T-helper 1 cell treated with Interleukin-12 subunit alpha and Interleukin-12 subunit beta and Interleukin-4 antibody, amounts not matched to agents 30 ng/mL and 1 ng/mL, for 36 hours (primary cell): Measurements from ENCODE around the gene TCF7L2. TPM values are rescaled to one million over a fixed set of nuclear protein-coding genes. Genes with fewer than 3 reads are reported as not detected.

Source experiments
- intact Hi-C: fragments of 100-400 bp; cut with micrococcal nuclease; formaldehyde crosslinking; loops from one replicate; pipeline ENCODE4 v1.15.1; 2024
- total RNA-seq: library from RNA; stranded (reverse); gene quantifications from 2 replicates; pipeline ENCODE4 v1.2.3, GENCODE V29; 2022

Gene TCF7L2
- total RNA-seq, 1 donor from 2014 or later, result 0.59 TPM

- intact Hi-C loops, result no loop called here
Measured at GRCh38 chr10:112991888-112992491, 41.9 kb downstream of the TCF7L2 start.

DNA sequence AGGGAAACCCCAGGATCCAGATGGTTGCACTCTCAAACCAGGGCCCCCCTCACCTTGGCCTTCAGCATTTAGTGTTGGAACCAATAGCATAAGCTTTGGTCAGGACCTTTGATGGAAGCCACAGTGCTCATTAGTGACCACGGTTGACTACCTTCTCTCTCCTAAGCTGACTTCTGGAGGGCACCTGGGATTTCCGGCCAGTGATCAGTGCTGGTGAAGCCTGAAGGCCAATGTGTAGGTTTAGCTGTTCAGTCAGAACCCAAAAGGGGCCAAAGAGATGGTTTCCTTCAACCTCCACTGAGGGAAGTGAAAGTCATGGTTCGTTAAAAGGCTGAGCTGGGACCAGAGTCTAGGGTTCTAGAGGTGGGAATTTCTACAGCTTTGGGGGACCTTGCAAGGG lies 46.4 kb downstream of the TCF7L2 start:
- intact Hi-C loops, result no loop called here

DNA sequence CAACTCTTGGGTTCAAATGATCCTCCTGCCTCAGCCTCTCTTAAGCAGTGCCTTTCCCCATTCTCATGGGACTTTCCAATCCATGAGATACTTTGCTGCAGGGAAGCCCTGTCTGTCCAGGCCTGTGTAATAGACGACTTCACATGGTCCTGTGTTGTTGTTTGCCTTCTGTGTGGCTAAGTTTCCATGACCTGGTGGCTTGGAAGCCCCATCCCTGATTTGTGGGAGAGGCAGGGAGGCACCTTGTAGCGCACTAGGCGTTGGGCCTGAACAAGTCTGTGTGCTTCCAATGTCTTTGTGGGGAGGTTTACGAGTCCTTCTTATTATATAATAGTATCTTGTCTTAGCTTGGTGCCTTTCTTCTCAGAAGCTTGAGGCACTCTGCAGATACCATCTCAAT lies 49.1 kb downstream of the TCF7L2 start:
- intact Hi-C loops, result no loop called here

DNA sequence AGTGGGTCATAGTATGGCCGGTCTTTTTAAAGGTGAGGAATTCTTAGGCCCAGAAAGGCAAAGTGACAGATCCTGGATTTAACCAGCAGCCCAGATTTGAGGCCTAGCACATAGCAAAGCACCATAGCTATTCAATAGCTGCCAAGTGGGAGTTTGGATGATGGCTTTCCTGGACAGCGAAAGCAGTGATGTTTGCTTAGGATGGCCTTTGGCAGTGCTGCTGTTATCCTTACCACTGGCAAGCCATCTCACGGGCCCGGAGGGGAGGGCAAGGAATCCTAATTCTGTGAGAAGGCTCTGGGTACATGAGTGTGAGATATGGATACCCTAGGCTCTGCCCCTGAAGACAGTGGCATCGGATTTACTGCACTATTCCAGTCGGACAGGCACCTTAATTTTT lies 50.4 kb downstream of the TCF7L2 start:
- intact Hi-C loops, result no loop called here

DNA sequence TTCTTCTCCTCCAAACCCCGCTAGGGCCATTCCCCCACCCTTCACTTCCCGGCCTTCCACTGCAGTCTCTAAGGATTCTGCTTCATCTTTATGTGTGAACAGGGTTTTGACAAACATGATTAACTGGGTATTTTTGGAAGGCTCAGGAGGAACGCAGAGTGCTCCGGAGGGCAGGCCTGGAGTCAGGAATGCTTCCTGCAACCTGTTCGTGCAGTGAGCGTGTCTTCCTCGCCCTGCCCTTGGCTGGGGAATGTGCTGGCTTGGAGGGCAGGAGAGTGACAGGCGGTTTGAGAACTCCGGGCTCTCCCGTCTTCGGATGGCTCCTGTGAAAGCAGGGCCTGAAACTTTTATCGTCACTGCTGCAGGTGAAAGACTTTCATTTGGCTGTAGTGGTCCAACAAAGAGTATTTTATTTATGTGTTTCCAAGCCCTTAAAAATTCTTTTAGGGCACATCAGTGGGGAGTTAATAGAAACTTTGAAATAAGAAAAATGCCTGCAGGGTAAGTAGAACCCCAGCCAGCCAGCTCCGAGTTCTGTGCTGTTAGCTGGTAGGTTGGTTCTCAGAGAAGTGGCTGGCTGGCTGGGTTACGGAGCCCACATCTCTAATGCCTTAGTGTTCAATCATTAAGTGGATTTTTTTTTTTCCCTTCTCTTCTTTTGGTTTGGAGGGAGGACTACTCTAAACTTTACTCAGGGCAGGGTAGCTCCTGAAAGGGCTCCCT lies 51.0 kb downstream of the TCF7L2 start:
- intact Hi-C loops, result no loop called here

GRCh38 chr10:113001599-113002448 lies 51.8 kb downstream of the TCF7L2 start:
- intact Hi-C loops, result no loop called here

GRCh38 chr10:113002449-113002777 lies 52.4 kb downstream of the TCF7L2 start:
- intact Hi-C loops, result no loop called here

GRCh38 chr10:113003052-113003451 lies 53.0 kb downstream of the TCF7L2 start:
- intact Hi-C loops, result no loop called here

- intact Hi-C loops, result no loop called here
Measured at GRCh38 chr10:113004069-113004618, 54.1 kb downstream of the TCF7L2 start.

- intact Hi-C loops, result loop anchor here (5.0 kb wide), 1 partner anchor 53 kb away; the partner anchor contains the start of gene TCF7L2
Measured at GRCh38 chr10:113005380-113005779, 55.3 kb downstream of the TCF7L2 start.

DNA sequence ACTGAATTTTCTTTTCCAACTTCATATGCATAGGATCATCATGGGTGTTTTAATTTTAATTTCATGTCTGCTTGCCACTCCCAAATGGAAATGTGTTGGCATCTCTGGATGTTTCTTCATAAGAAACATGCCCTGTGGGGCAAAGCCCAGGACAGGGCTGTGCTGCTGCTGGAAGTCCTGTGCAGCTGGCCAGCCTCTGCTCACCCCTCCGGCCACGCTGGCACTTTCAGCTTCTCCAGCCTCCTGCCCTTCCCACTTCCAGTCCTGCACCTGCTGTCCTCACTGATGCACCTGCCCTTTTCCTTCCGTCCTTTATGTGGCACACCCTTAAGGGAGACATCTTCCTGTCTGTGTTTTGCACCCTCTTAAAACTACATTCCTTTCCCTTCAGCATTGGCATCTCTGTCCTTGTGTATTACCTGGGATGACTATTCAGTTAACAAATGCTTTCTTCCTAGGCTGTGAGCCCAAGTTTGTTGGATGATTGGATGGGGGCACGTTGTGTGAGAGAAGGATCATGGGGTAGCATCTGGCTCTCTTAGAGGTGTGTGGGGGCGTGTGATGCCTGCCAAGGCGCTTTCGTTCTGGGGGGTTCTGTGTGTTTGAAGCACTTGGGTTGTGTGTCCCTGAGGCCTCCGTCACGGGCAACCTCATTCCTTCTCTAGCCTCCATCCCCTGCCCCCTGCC lies 56.8 kb downstream of the TCF7L2 start:
- intact Hi-C loops, result loop anchor here (5.0 kb wide), 1 partner anchor 54 kb away; the partner anchor contains the start of gene TCF7L2

- intact Hi-C loops, result loop anchor here (5.0 kb wide), 1 partner anchor 55 kb away; the partner anchor contains the start of gene TCF7L2
Measured at GRCh38 chr10:113007343-113007771, 57.3 kb downstream of the TCF7L2 start.

- intact Hi-C loops, result loop anchor here (5.0 kb wide), 1 partner anchor 56 kb away; the partner anchor contains the start of gene TCF7L2
Measured at GRCh38 chr10:113007821-113008220, 57.8 kb downstream of the TCF7L2 start.

DNA sequence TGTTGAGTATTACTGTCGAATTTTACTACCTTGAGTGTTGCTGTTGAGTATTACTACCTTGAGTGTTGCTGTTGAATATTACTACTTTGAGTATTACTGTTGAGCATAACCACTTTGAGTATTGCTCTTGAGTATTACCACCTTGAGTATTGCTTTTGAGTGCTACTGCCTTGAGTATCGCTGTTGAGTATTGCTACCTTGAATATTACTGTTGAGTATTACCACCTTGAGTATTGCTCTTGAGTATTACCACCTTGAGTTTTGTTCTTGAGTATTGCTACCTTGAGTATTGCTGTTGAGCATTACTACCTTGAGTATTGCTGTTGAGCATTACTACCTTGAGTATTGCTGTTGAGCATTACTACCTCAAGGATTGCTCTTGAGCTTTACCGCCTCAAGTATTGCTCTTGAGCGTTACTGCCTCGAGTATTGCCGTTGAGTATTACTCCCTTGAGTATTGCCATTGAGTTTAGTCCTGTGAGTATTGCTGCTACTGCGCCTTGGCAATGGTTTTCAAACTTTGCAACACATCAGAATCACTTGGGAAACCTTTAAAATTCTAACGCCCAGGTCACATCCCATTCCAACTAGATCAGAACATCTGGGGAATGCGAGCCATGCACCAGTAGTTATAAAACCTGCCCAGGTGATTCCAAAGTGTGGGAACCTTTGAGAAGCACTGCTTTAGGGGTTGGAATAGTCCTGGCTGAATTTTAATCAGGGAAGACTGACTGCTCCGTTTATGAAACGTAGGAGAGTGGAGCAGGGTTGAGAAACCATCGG lies 61.7 kb downstream of the TCF7L2 start:
- intact Hi-C loops, result no loop called here

GRCh38 chr10:113015201-113015600 lies 65.2 kb downstream of the TCF7L2 start:
- intact Hi-C loops, result no loop called here

- intact Hi-C loops, result no loop called here
Measured at GRCh38 chr10:113017376-113017775, 67.3 kb downstream of the TCF7L2 start.

GRCh38 chr10:113018034-113018433 lies 68.0 kb downstream of the TCF7L2 start:
- intact Hi-C loops, result no loop called here

- intact Hi-C loops, result no loop called here
Measured at GRCh38 chr10:113019096-113019495, 69.0 kb downstream of the TCF7L2 start.

DNA sequence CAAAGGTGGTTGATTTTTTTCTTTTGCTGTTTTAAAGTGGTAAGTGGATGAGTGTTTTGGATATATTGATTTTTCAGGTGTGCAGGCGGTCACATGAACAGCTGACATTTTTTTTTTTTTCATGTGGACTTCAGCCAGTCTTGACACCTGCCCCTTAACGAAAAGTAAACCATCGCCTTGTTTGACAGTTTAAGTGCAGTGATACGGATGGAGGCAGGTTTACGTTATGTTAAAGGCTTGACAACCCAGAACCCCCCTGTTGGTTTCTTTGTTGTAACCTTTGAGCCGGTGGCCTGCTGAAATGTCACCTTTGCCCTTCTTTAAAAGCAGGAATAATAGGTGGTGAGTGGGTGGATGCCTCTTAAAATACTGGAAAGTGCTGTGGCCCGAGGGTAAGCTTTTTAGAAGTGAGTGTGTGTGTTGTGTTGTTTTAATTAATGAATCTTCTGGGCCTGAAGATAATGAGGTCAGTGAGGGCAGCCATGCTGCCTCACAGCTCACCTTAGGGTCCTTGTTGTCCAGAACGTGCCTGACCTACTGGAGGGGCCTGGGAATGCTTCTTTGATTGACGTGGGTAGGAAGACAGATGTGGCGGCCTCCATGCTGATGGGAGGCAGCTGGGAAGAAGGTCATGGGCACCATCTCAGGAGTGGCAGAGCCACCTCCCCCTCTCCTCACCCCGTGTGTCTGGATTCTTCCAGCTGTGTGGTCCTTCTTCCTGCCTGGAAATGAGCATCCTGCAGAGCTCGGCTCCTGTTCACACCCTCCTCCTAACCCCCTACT lies 69.8 kb downstream of the TCF7L2 start:
- intact Hi-C loops, result no loop called here

DNA sequence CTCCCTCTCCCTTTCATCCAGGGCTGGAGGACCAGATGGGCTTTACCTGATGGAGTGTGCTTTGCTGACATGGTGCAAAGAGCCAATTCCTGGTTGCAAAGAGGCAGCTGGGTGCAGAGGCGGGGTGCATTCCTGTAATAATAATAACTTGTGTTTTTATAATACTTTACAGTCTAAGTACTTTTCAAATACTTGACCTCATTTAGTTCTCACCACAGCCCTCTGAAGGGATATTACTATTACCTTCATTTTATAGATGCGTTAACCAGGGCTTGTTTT lies 70.4 kb downstream of the TCF7L2 start:
- intact Hi-C loops, result no loop called here
